Fibroblast of lung (primary cell): ENCODE data around the gene BIN1. TPM values are rescaled to one million over a fixed set of nuclear protein-coding genes. Genes with fewer than 3 reads are reported as not detected.

ENCODE experiments used
- DNase-seq, 2 donors: peaks; one replicate each; pipeline versions ENCODE4 v3.0.0 to v3.0.0-alpha.2; 2010; ENCODE audit warnings: low read depth in 2 of 2
- H2AFZ ChIP-seq: 2 replicates; pipeline ENCODE4 v1.5.1; 2012; ENCODE audit warnings: low read length, control low read depth, inconsistent platforms
- H3K27ac ChIP-seq: 2 replicates; pipeline ENCODE4 v1.5.1; 2011; ENCODE audit warnings: low read length, control low read depth; ENCODE audit not compliant: insufficient read depth
- H3K27me3 ChIP-seq: 2 replicates; pipeline ENCODE4 v1.5.1; 2011; ENCODE audit warnings: mild to moderate bottlenecking, low read length; ENCODE audit not compliant: control insufficient read depth, insufficient read depth
- H3K36me3 ChIP-seq: 2 replicates; pipeline ENCODE4 v1.5.1; 2011; ENCODE audit warnings: low read length; ENCODE audit not compliant: control insufficient read depth, insufficient read depth
- H3K4me1 ChIP-seq: 2 replicates; pipeline ENCODE4 v1.5.1; 2011; ENCODE audit warnings: low read length; ENCODE audit not compliant: control insufficient read depth, insufficient read depth; ENCODE audit errors: extremely low read depth
- H3K4me2 ChIP-seq: 2 replicates; pipeline ENCODE4 v1.5.1; 2011; ENCODE audit warnings: low read length, control low read depth; ENCODE audit not compliant: insufficient read depth; ENCODE audit errors: extremely low read depth
- H3K4me3 ChIP-seq, 4 experiments: fragments of 200-600 bp in 1 of 4; sonication (generic) in 1 of 4; replicated peaks in 1 of 4; 2 replicates each; pipeline ENCODE4 v1.5.1; 2011 to 2016; ENCODE audit warnings: low read length in 4 of 4, low read depth in 3 of 4, mild to moderate bottlenecking in 3 of 4, control low read depth in 2 of 4, inconsistent platforms in 1 of 4, mixed read lengths in 1 of 4; ENCODE audit not compliant: insufficient read depth in 1 of 4; ENCODE audit errors: control extremely low read depth in 1 of 4
- H3K79me2 ChIP-seq: 2 replicates; pipeline ENCODE4 v1.5.1; 2012; ENCODE audit warnings: mild to moderate bottlenecking, low read length, inconsistent platforms; ENCODE audit not compliant: control insufficient read depth, insufficient read depth
- H3K9ac ChIP-seq: 2 replicates; pipeline ENCODE4 v1.5.1; 2011; ENCODE audit warnings: mild to moderate bottlenecking, low read length, control low read depth; ENCODE audit not compliant: insufficient read depth
- H3K9me3 ChIP-seq: 2 replicates; pipeline ENCODE4 v1.5.1; 2012; ENCODE audit warnings: low read depth, low read length; ENCODE audit not compliant: control insufficient read depth, insufficient read depth
- H4K20me1 ChIP-seq: 2 replicates; pipeline ENCODE4 v1.5.1; 2011; ENCODE audit warnings: low read length; ENCODE audit not compliant: control insufficient read depth, insufficient read depth; ENCODE audit errors: extremely low read depth
- EZH2 ChIP-seq: IDR thresholded peaks from 2 replicates; pipeline ENCODE4 v1.5.1; 2012; ENCODE audit warnings: low read length, control low read depth, mild to moderate bottlenecking; ENCODE audit errors: missing control alignments
- polyA plus RNA-seq, 2 donors: library from polyadenylated mRNA; depleted of rRNA in 1 of 2; stranded (reverse) in 1 of 2; unstranded in 1 of 2; fragments of >200 nt; gene quantifications; 2 replicates each; pipeline ENCODE4 v1.2.1, GENCODE V29; 2011 to 2012; ENCODE audit warnings: missing spikeins in 1 of 2
- total RNA-seq: library from RNA; depleted of rRNA; stranded (reverse); fragments of >200 nt; gene quantifications from 2 replicates; pipeline ENCODE4 v1.2.1, GENCODE V29; 2014
- TF ChIP-seq, protein P1 (sequence below), 2 donors: IDR thresholded peaks in 1 of 2; conservative IDR thresholded peaks in 1 of 2; 1 replicate in 1 of 2; 2 replicates in 1 of 2; pipeline ENCODE4 v1.5.1; 2011 to 2012; ENCODE audit warnings: low read length in 2 of 2, control low read depth in 1 of 2, inconsistent platforms in 1 of 2, low read depth in 1 of 2, mild to moderate bottlenecking in 1 of 2

The BIN1 gene
- total and polyA plus RNA-seq, 2 donors (not counting 1 experiment from before 2014, with no cell fraction given): 17.3 to 68.7 TPM

- Histone ChIP-seq H3K36me3 (no peaks in the 10 kb centered on the region), H3K4me3 (no peak overlapping the region), H3K9ac (no peak overlapping the region), H3K4me1 (peaks cover 4% of the 10 kb centered on the region), H3K27ac (no peak overlapping the region), H3K27me3 (no peaks in the 10 kb centered on the region), H4K20me1 (no peaks in the 10 kb centered on the region), H3K79me2 (no peaks in the 10 kb centered on the region), H2AFZ (no peak overlapping the region), H3K9me3 (no peaks in the 10 kb centered on the region), H3K4me2 (no peak overlapping the region)
- TF ChIP-seq, protein P1, sequence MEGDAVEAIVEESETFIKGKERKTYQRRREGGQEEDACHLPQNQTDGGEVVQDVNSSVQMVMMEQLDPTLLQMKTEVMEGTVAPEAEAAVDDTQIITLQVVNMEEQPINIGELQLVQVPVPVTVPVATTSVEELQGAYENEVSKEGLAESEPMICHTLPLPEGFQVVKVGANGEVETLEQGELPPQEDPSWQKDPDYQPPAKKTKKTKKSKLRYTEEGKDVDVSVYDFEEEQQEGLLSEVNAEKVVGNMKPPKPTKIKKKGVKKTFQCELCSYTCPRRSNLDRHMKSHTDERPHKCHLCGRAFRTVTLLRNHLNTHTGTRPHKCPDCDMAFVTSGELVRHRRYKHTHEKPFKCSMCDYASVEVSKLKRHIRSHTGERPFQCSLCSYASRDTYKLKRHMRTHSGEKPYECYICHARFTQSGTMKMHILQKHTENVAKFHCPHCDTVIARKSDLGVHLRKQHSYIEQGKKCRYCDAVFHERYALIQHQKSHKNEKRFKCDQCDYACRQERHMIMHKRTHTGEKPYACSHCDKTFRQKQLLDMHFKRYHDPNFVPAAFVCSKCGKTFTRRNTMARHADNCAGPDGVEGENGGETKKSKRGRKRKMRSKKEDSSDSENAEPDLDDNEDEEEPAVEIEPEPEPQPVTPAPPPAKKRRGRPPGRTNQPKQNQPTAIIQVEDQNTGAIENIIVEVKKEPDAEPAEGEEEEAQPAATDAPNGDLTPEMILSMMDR (conservative IDR thresholded peaks at IDR 0.05 in 1 of 2, IDR thresholded peaks at IDR 0.05 in 1 of 2; ENCODE audit: low read depth in 1 of 2, low read length in 2 of 2): no peak
- no peak for TF ChIP-seq EZH2
- DNase-seq: no peak
These were observed 83.5 kb downstream of the BIN1 start for GRCh38 chr2:127023504-127023903.

GRCh38 chr2:127022817-127023216 lies 84.1 kb downstream of the BIN1 start:
- Histone ChIP-seq H3K27ac (no peak overlapping the region), H3K27me3 (no peaks in the 10 kb centered on the region), H3K9ac (no peak overlapping the region), H3K9me3 (no peaks in the 10 kb centered on the region), H3K4me1 (peaks cover 4% of the 10 kb centered on the region), H3K4me2 (no peak overlapping the region), H3K79me2 (no peaks in the 10 kb centered on the region), H3K4me3 (no peak overlapping the region), H2AFZ (no peak overlapping the region), H3K36me3 (no peaks in the 10 kb centered on the region), H4K20me1 (no peaks in the 10 kb centered on the region)
- no peak for TF ChIP-seq EZH2
- TF ChIP-seq, protein P1 (conservative IDR thresholded peaks at IDR 0.05 in 1 of 2, IDR thresholded peaks at IDR 0.05 in 1 of 2; ENCODE audit: low read depth in 1 of 2, low read length in 2 of 2): no peak
- no peak for DNase-seq

DNA sequence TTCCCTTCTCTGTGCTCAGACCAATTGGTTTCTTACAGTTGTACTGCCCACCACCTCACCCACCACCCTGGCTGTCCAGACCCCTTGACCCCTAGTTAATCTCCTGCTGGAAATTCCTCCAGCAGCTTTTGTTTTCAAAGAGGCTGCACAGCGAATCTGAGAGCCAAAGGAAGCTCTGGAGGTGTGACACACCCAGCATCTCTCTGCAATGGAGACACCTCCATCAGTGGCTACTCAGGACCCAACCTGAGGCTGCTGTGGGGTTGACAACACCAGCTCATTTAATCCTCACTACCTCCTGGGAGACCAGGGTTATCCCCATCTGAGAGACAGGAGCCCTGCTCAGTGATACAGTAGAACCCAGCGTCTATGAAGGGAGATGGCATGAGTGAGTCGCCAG lies 86.4 kb downstream of the BIN1 start:
- H3K9me3 ChIP-seq: no peaks in the 10 kb centered on the region
- H3K79me2 ChIP-seq: no peaks in the 10 kb centered on the region
- no peaks in the 10 kb centered on the region for H4K20me1 ChIP-seq
- H3K4me2 ChIP-seq: no peak overlapping the region
- no peak for DNase-seq
- H3K36me3 ChIP-seq: no peaks in the 10 kb centered on the region
- peaks cover 4% of the 10 kb centered on the region for H3K4me1 ChIP-seq
- TF ChIP-seq EZH2: no peak
- TF ChIP-seq, protein P1 (conservative IDR thresholded peaks at IDR 0.05 in 1 of 2, IDR thresholded peaks at IDR 0.05 in 1 of 2; ENCODE audit: low read depth in 1 of 2, low read length in 2 of 2): no peak
- no peak overlapping the region for H3K9ac ChIP-seq
- no peaks in the 10 kb centered on the region for H3K27me3 ChIP-seq
- H3K4me3 ChIP-seq: no peak overlapping the region
- no peak overlapping the region for H3K27ac ChIP-seq
- H2AFZ ChIP-seq: no peak overlapping the region
